HCT116 (cell line): Measurements from ENCODE around the gene DNASE2B. TPM values are rescaled to one million over a fixed set of nuclear protein-coding genes. Genes with fewer than 3 reads are reported as not detected.

Experiments used
- ATAC-seq: fragments of 200-7000 bp; cut with Tn5 transposase; 2 replicates; pipeline ENCODE4 v1.9.1; 2020; ENCODE audit warnings: mild to moderate bottlenecking, moderate library complexity
- BruUV-seq: library from RNA; stranded (reverse); fragments of 400-500 nt; replicated peaks from 2 replicates; lab custom pipeline; 2021; lab: Mats Ljungman, UMichigan
- CTCF ChIA-PET: fragments of 300-600 bp; sonication (Branson Sonifier 250); formaldehyde crosslinking; loops from one replicate; lab custom pipeline; 2021; ENCODE audit warnings: antibody characterized with exemption; lab: Charles Lee
- POLR2A ChIA-PET: fragments of 300-600, 350-600 bp; sonication (Branson Sonifier 250); formaldehyde crosslinking; loops from one replicate; lab custom pipeline; 2021; ENCODE audit warnings: antibody characterized with exemption; lab: Charles Lee
- RAD21 ChIA-PET, 2 experiments: fragments of 300-600 bp; sonication (Branson Sonifier 250); formaldehyde crosslinking; loops; one replicate each; lab custom pipeline; 2023; ENCODE audit warnings: low total read pairs in 2 of 2; ENCODE audit not compliant: uncharacterized antibody in 2 of 2, unreplicated experiment in 2 of 2, low non-redundant PET in 1 of 2; lab: Charles Lee
- DNase-seq: peaks from one replicate; pipeline ENCODE4 v3.0.0-alpha.2; 2010; ENCODE audit warnings: low read depth, low spot score
- H2AFZ ChIP-seq: fragments of 200-600 bp; shearing (Covaris generic), sonication (generic); 2 replicates; pipeline ENCODE4 v1.6.1; 2017; ENCODE audit warnings: low read depth, mixed run types, mixed read lengths, antibody characterized with exemption, low read length; ENCODE audit not compliant: poor library complexity, severe bottlenecking
- H3K27ac ChIP-seq: 2 replicates; pipeline ENCODE4 v1.5.1; 2012; ENCODE audit warnings: low read depth, low read length
- H3K27me3 ChIP-seq: fragments of 200-600 bp; sonication (generic); 2 replicates; pipeline ENCODE4 v1.6.1; 2016; ENCODE audit warnings: mixed run types, low read length, mixed read lengths; ENCODE audit not compliant: insufficient read depth
- H3K36me3 ChIP-seq, 2 experiments: fragments of 200-500 bp in 1 of 2; fragments of 200-600 bp in 1 of 2; sonication (Bioruptor generic) in 1 of 2; sonication (generic) in 1 of 2; 2 replicates each; pipeline versions ENCODE4 v1.5.1 to v1.6.1; 2014 to 2016; ENCODE audit warnings: low read length in 2 of 2, inconsistent platforms in 1 of 2, mixed read lengths in 1 of 2, mixed run types in 1 of 2; ENCODE audit not compliant: insufficient read depth in 2 of 2, control insufficient read depth in 1 of 2
- H3K4me1 ChIP-seq, 2 experiments: fragments of 200-600 bp in 1 of 2; sonication (generic) in 1 of 2; 2 replicates each; pipeline versions ENCODE4 v1.5.1 to v1.6.1; 2012 to 2017; ENCODE audit warnings: low read length in 2 of 2, inconsistent platforms in 1 of 2, mild to moderate bottlenecking in 1 of 2, mixed read lengths in 1 of 2, mixed run types in 1 of 2, moderate library complexity in 1 of 2; ENCODE audit not compliant: insufficient read depth in 2 of 2, control insufficient read depth in 1 of 2
- H3K4me2 ChIP-seq: fragments of 200-600 bp; sonication (generic); 2 replicates; pipeline ENCODE4 v1.6.1; 2017; ENCODE audit warnings: mixed run types, low read length, mixed read lengths
- H3K4me3 ChIP-seq, 2 experiments: fragments of 200-600 bp in 1 of 2; sonication (generic) in 1 of 2; replicated peaks in 1 of 2; 2 replicates each; pipeline ENCODE4 v1.5.1; 2011 to 2016; ENCODE audit warnings: low read length in 2 of 2, control low read depth in 1 of 2, low read depth in 1 of 2, mild to moderate bottlenecking in 1 of 2, mixed read lengths in 1 of 2, mixed run types in 1 of 2
- H3K79me2 ChIP-seq: fragments of 200-600 bp; sonication (generic); 2 replicates; pipeline ENCODE4 v1.6.1; 2017; ENCODE audit warnings: mild to moderate bottlenecking, mixed run types, low read length, moderate library complexity, mixed read lengths; ENCODE audit not compliant: insufficient read depth
- H3K9ac ChIP-seq: fragments of 200-600 bp; sonication (generic); 2 replicates; pipeline ENCODE4 v1.6.1; 2016; ENCODE audit warnings: low read length, mixed read lengths
- H3K9me2 ChIP-seq: fragments of 200-600 bp; sonication (generic), shearing (Covaris generic); 2 replicates; pipeline ENCODE4 v1.6.1; 2017; ENCODE audit warnings: mixed run types, mild to moderate bottlenecking, moderate library complexity; ENCODE audit not compliant: insufficient read depth
- H3K9me3 ChIP-seq, 2 experiments: fragments of 200-500 bp in 1 of 2; fragments of 200-600 bp in 1 of 2; sonication (Bioruptor generic) in 1 of 2; sonication (generic) in 1 of 2; 2 replicates each; pipeline ENCODE4 v1.6.1; 2014 to 2017; ENCODE audit warnings: low read length in 2 of 2, mixed read lengths in 2 of 2, inconsistent platforms in 1 of 2, low read depth in 1 of 2, mild to moderate bottlenecking in 1 of 2, mixed run types in 1 of 2, moderate library complexity in 1 of 2; ENCODE audit not compliant: control insufficient read depth in 1 of 2, insufficient read depth in 1 of 2
- H4K20me1 ChIP-seq: fragments of 200-600 bp; sonication (generic), shearing (Covaris generic); 2 replicates; pipeline ENCODE4 v1.6.1; 2017; ENCODE audit warnings: mixed run types, mild to moderate bottlenecking, moderate library complexity; ENCODE audit not compliant: insufficient read depth
- CBX3 ChIP-seq: IDR thresholded peaks from 2 replicates; pipeline ENCODE4 v1.6.1; 2012; ENCODE audit warnings: low read depth
- CEBPB ChIP-seq: IDR thresholded peaks from 2 replicates; pipeline ENCODE4 v1.6.1; 2012; ENCODE audit warnings: low read depth
- EGR1 ChIP-seq: IDR thresholded peaks from 2 replicates; pipeline ENCODE4 v1.6.1; 2012; ENCODE audit warnings: low read depth
- ELF1 ChIP-seq: IDR thresholded peaks from 2 replicates; pipeline ENCODE4 v1.6.1; 2012; ENCODE audit warnings: low read depth, borderline replicate concordance
- EZH2 ChIP-seq: fragments of 200-600 bp; sonication (generic); IDR thresholded peaks from 2 replicates; pipeline ENCODE4 v1.6.1; 2017; ENCODE audit warnings: antibody characterized with exemption, mixed run types
- EZH2phosphoT487 ChIP-seq: fragments of 200-600 bp; IDR thresholded peaks from 2 replicates; pipeline ENCODE4 v1.6.1; 2018; ENCODE audit warnings: antibody characterized with exemption, borderline replicate concordance
- FOSL1 ChIP-seq: IDR thresholded peaks from 2 replicates; pipeline ENCODE4 v1.6.1; 2012; ENCODE audit warnings: low read depth
- JUND ChIP-seq: IDR thresholded peaks from 2 replicates; pipeline ENCODE4 v1.6.1; 2012
- POLR2A ChIP-seq: IDR thresholded peaks from 2 replicates; pipeline ENCODE4 v1.7.0; 2011; ENCODE audit warnings: borderline replicate concordance; ENCODE audit not compliant: insufficient read depth, insufficient read length; ENCODE audit errors: extremely low read depth
- SIN3A ChIP-seq: IDR thresholded peaks from 2 replicates; pipeline ENCODE4 v1.6.1; 2012; ENCODE audit warnings: low read depth
- SRF ChIP-seq: IDR thresholded peaks from 2 replicates; pipeline ENCODE4 v1.6.1; 2012; ENCODE audit warnings: low read depth
- TCF7L2 ChIP-seq: IDR thresholded peaks from 2 replicates; pipeline ENCODE4 v1.7.0; 2011; ENCODE audit warnings: borderline replicate concordance, inconsistent platforms; ENCODE audit not compliant: insufficient read depth, insufficient read length; ENCODE audit errors: extremely low read depth
- YY1 ChIP-seq: IDR thresholded peaks from 2 replicates; pipeline ENCODE4 v1.6.1; 2011; ENCODE audit warnings: low read length, low read depth, moderate library complexity, mild to moderate bottlenecking; ENCODE audit not compliant: insufficient replicate concordance; ENCODE audit errors: extremely low read depth
- ZFX ChIP-seq: fragments of 450-650 bp; IDR thresholded peaks from 2 replicates; pipeline ENCODE4 v1.6.1; 2017
- ZNF274 ChIP-seq: fragments of 200-500 bp; sonication (Bioruptor generic); IDR thresholded peaks from 2 replicates; pipeline ENCODE4 v1.6.1; 2014; ENCODE audit warnings: mild to moderate bottlenecking, low read depth, low read length, inconsistent platforms
- intact Hi-C: fragments of 100-400 bp; cut with micrococcal nuclease; formaldehyde crosslinking; loops from 2 replicates; pipeline ENCODE4 v1.10.0; 2022
- total RNA-seq: library from RNA; stranded (reverse); gene quantifications from one replicate; pipeline ENCODE4 v1.2.1, GENCODE V29; 2021; ENCODE audit not compliant: unreplicated experiment
- TF ChIP-seq, protein P1 (sequence below): IDR thresholded peaks from 2 replicates; pipeline ENCODE4 v1.6.1; 2012
- TF ChIP-seq, protein P2 (sequence below): IDR thresholded peaks from 2 replicates; pipeline ENCODE4 v1.6.1; 2012
- TF ChIP-seq, protein P3 (sequence below), 3 experiments: fragments of 200-600 bp in 1 of 3; sonication (generic) in 1 of 3; IDR thresholded peaks in 2 of 3; conservative IDR thresholded peaks in 1 of 3; 2 replicates each; pipeline ENCODE4 v1.5.1; 2012 to 2017; ENCODE audit warnings: low read depth in 2 of 3, low read length in 2 of 3, antibody characterized with exemption in 1 of 3, borderline replicate concordance in 1 of 3, control low read depth in 1 of 3, mild to moderate bottlenecking in 1 of 3, mixed read lengths in 1 of 3, mixed run types in 1 of 3, moderate library complexity in 1 of 3; ENCODE audit not compliant: insufficient read depth in 1 of 3

The DNASE2B gene
- total RNA-seq, 1 experiment from 2014 or later = 0.42 TPM

GRCh38 chr1:84356881-84357280, 41.4 kb upstream of the DNASE2B start:
- H3K4me1 ChIP-seq = peaks cover 35 to 37% of the 10 kb centered on the region in 2 experiments
- no peak for DNase-seq
- no peak overlapping the region for H3K4me2 ChIP-seq
- H3K9me3 ChIP-seq = peaks cover 4 to 16% of the 10 kb centered on the region in 2 experiments; a peak in 1 of 4 replicates
- no TSS peak for BruUV-seq
- H4K20me1 ChIP-seq = no peaks in the 10 kb centered on the region
- no peak overlapping the region for H3K27ac ChIP-seq
- ChIA-PET POLR2A (interaction anchor here (1.7 kb wide), 1 partner anchor 9 kb away, joined by 5 read pairs; no protein-coding TSS in a partner anchor), RAD21 (no interaction called here), CTCF (no interaction called here)
- TF ChIP-seq FOSL1 (no peak), ZNF274 (no peak), CBX3 (no peak), ZFX (no peak), EZH2phosphoT487 (no peak), POLR2A (no peak), EGR1 (no peak), YY1 (no peak), EZH2 (no peak), CEBPB (no peak), SRF (no peak), JUND (no peak), SIN3A (no peak), TCF7L2 (no peak), ELF1 (no peak)
- TF ChIP-seq, protein P1, sequence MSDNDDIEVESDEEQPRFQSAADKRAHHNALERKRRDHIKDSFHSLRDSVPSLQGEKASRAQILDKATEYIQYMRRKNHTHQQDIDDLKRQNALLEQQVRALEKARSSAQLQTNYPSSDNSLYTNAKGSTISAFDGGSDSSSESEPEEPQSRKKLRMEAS = no peak
- TF ChIP-seq, protein P2, sequence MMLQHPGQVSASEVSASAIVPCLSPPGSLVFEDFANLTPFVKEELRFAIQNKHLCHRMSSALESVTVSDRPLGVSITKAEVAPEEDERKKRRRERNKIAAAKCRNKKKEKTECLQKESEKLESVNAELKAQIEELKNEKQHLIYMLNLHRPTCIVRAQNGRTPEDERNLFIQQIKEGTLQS = no peak
- TF ChIP-seq, protein P3, sequence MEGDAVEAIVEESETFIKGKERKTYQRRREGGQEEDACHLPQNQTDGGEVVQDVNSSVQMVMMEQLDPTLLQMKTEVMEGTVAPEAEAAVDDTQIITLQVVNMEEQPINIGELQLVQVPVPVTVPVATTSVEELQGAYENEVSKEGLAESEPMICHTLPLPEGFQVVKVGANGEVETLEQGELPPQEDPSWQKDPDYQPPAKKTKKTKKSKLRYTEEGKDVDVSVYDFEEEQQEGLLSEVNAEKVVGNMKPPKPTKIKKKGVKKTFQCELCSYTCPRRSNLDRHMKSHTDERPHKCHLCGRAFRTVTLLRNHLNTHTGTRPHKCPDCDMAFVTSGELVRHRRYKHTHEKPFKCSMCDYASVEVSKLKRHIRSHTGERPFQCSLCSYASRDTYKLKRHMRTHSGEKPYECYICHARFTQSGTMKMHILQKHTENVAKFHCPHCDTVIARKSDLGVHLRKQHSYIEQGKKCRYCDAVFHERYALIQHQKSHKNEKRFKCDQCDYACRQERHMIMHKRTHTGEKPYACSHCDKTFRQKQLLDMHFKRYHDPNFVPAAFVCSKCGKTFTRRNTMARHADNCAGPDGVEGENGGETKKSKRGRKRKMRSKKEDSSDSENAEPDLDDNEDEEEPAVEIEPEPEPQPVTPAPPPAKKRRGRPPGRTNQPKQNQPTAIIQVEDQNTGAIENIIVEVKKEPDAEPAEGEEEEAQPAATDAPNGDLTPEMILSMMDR (IDR thresholded peaks at IDR 0.05 in 2 of 3, conservative IDR thresholded peaks at IDR 0.05 in 1 of 3; ENCODE audit: borderline replicate concordance in 1 of 3, insufficient read depth in 1 of 3, low read depth in 2 of 3, low read length in 2 of 3) = no peak
- no peak overlapping the region for H3K9ac ChIP-seq
- no peak overlapping the region for H2AFZ ChIP-seq
- no peaks in the 10 kb centered on the region; a peak in 1 of 4 replicates for H3K36me3 ChIP-seq
- no peaks in the 10 kb centered on the region for H3K9me2 ChIP-seq
- no peak overlapping the region for H3K4me3 ChIP-seq
- intact Hi-C loops = no loop called here
- H3K79me2 ChIP-seq = no peaks in the 10 kb centered on the region
- ATAC-seq = no peak
- no peaks in the 10 kb centered on the region for H3K27me3 ChIP-seq
